T-helper 1 cell treated with Interleukin-12 subunit alpha and Interleukin-12 subunit beta and Interleukin-4 antibody, amounts not matched to agents 30 ng/mL and 1 ng/mL, for 36 hours (primary cell): ENCODE measurements around the gene STON2. TPM values are rescaled to one million over a fixed set of nuclear protein-coding genes. Genes with fewer than 3 reads are reported as not detected.
"Not testable (repeated sequence)": the region's sequence is repeated elsewhere in the genome, so short reads cannot be mapped to it uniquely, and the experiment has no call there.

ENCODE experiments used
- intact Hi-C: fragments of 100-400 bp; cut with micrococcal nuclease; formaldehyde crosslinking; loops from one replicate; pipeline ENCODE4 v1.15.1; 2024
- total RNA-seq: library from RNA; stranded (reverse); gene quantifications from 2 replicates; pipeline ENCODE4 v1.2.3, GENCODE V29; 2022

STON2 gene
- total RNA-seq, 1 donor from 2014 or later = 1.5 TPM

GRCh38 chr14:81269979-81270375, 130.1 kb downstream of the STON2 start:
- intact Hi-C loops = loop anchor here (1.0 to 2.0 kb wide), 3 partner anchors 51 to 194 kb away; no protein-coding TSS in a partner anchor

DNA sequence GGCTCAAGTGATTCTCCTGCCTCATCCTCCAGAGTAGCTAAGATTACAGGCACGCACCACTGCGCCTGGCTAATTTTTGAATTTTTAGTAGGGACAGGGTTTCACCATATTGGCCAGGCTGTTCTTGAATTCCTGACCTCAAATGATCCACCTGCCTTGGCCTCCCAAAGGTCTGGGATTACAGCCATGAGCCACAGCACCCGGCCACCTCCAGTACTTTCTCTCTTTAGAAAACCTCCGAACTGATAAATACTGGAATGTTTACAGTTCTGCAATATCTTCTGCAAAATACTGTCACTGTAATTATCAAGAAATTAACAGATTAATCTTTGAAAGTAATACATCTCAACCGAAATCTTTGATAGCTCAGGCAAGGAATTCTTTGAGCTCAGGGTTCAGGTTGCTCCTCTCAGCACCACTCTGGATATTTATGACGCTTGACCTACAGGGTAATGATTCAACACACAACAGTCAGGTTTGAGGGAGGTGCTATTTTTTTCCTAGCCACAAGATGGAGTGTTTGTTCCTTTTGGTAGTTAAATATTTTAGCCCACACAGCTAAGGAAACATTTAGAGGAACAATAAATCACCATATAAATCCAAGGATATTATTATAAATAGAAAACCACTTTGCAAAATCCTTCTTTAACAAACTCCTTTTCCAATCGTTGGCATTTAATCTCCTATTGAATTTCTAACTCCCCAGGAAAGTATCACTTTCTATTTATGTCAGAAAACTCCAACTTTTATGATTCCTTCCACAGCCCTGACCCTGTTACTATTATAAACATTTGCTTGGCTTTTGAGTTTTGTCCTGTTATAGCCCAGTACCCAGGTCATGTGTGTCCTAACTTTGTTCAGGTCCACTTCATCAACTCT, 130.8 kb downstream of the STON2 start:
- intact Hi-C loops = loop anchor here (1.0 to 2.0 kb wide), 3 partner anchors 51 to 195 kb away; no protein-coding TSS in a partner anchor

DNA sequence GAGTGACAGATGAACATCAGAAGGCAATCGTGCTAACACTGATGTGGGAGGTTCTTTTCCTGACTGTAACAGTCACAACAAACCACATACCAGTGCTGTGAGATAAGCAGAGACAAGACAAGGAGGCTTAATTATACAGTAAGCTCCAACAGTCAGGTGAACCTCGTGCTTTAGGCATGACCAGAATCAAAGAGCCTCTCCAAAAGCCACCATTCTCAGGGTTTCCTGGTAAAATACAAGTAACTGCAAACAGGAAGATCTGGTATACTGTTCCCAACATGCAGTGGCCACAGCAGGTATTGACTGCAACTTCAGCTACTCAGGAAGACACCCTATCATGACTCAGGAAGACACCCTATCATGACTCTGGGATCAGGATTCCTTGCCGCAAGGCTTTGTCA, 132.1 kb downstream of the STON2 start:
- intact Hi-C loops = loop anchor here (2.0 kb wide), 1 partner anchor 49 kb away; no protein-coding TSS in a partner anchor

DNA sequence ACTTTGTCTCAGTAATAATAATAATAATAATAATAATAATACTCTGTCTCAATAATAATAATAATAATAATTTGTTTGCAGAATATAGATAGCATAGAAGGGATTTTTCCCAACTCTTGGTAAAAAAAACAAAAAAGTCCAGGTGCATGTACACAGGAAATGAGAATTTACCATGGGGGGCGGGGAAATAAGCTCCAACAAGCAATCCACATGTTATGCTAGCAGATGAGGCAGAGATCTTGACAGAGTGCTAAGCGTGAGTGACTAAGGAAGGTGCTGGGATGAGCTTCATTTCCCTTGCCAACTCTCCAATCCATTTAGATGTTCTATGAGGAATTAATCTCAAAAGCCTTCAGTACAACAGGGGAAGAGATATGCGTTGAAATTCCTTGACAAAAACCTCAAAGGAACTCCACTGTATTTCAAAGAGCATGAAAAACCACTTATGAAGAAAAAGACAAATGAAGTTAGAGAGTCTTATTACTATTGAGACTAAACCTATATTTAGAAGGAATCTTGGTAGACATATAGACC, 134.4 kb downstream of the STON2 start:
- intact Hi-C loops = no loop called here

- intact Hi-C loops = no loop called here
Observed at GRCh38 chr14:81264671-81265070, 135.5 kb downstream of the STON2 start.

- intact Hi-C loops = no loop called here
Observed at GRCh38 chr14:81263777-81264410, 136.2 kb downstream of the STON2 start.

DNA sequence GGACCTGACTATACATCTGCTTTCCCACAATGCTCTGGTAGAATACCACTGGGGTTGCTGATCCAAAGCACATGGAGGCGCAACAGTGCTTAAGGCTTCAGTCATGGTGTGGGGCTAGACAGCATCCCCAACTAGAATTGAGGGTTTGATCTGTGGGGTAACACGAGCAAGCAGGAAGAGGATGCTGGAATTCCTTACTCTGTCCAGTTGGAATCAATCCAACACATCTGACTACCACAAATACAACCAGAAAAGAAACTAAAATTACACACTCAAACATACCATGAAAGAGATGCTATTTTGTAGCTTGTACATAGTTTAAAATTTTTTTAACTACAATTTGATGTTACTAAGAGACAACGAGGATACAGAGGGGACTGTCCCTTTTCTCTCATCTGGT, 138.9 kb downstream of the STON2 start:
- intact Hi-C loops = no loop called here

DNA sequence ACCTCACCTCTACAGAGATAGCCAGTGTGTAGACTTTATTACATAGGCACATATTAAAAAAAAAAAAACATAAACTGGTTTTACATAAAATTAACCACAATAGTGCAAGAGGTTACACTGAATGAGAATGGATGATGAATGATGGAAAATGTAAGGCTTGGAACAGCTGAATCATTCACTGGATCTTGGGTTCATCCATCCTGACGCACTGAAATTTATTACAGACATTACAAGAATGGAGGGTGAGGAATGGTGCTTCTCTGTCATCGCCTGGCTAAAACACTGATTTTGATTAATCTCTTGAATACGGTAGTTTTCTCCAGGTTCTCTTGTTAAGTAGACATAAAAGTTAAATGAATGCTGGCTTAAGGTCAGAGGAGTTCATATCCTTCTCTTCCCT, 139.4 kb downstream of the STON2 start:
- intact Hi-C loops = no loop called here

- intact Hi-C loops = no loop called here
Observed at GRCh38 chr14:81256289-81256960, 143.7 kb downstream of the STON2 start.

DNA sequence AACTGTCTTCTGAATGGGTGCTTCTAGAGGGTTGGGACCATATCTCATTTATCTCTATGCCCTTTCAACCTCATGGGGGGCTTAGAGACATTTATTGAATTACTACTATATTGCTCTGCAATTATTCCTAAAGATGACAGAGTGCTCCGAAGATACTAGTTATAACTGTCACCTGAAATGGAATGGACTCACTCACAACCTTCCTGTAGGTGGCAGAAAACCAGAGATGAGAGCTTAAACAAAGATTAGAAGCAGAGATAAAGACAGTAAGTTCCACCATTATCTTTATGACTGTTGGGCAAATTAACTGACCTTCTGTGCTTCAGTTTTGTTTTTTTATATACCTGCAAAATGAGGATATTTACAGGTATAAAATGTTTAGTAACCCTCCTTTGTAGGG, 147.8 kb downstream of the STON2 start:
- intact Hi-C loops = no loop called here

DNA sequence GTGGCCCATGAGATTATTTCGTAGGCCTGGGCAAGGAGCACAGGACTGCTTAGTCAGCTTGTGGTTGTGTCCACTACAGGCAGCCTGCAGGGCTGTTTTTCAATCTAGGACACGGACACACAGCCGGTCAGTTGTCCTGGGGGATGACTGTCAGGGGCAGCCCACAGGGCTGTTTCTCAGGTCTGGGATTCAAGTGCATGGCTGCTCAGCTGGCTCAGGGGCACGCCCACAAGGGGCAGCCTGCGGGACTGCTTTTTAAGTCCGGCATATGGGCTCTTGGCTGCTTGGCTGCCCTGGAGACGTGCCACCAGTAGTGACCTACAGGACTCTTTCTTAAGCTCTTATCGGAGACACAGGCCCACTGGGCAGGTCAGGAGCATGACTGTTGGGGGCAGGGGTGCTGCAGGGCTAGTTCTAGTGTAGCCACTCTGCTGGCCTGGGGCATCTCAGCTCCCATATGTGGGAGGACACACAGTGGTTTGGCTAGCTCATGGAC, 152.8 kb downstream of the STON2 start:
- intact Hi-C loops = no loop called here

- intact Hi-C loops = no loop called here
Observed at GRCh38 chr14:81246461-81247270, 153.5 kb downstream of the STON2 start.

DNA sequence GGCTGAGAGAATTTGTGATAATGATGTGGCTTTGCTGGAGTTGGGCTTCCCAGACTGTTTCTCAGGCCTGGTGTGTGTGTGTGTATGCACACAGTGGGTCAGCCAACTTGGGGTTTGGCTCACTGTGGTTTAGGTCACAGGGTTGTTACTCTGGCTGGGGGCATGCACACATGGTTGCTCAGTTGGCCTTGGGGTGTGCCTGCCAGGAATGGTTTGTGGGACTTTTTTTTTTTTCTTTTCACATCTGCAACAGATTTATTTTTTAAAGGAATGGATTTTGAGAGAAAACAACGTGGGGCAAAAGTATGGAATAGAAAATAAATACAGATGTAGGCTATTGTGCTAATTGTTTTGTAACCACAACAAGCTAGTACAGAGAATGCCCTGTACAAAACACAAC, 154.4 kb downstream of the STON2 start:
- intact Hi-C loops = no loop called here

GRCh38 chr14:81244431-81244830, 155.7 kb downstream of the STON2 start:
- intact Hi-C loops = not testable (repeated sequence)

DNA sequence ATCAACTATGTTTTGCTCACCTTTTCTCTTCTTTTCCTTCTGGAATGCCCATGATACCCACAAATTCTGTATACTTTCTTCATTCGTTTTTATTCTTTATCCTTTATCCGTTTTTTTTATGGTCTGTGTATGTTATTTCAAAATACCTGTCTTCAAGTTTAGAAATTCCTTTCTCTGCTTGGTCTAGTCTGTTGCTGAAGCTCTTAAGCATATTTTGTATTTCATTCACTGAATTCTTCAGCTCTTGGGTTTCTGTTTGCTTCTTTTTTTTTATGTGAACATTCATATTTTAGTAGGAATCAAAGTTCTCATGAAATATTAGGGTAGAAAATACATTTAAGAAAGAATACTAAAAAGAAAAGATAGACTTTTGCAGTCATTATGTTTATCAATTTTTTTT, 156.6 kb downstream of the STON2 start:
- intact Hi-C loops = no loop called here

GRCh38 chr14:81236849-81237248, 163.3 kb downstream of the STON2 start:
- intact Hi-C loops = not testable (repeated sequence)

DNA sequence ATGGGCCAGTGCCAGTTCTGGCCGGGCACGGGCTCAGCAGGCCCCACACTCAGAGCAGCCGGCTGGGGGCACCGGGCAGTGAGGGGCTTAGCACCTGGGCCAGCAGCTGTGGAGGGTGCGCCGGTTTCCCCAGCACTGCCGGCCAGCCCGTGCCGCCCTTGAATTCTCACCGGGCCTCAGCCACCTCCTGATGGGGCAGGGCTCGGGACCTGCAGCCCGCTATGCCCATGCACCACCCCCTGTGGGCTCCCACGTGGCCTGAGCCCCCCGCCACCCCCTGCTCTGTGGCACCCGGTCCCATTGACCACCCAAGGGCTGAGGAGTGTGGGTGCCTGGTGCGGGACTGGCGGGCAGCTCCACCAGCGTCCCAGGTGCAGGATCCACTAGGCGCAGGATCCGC, 164.0 kb downstream of the STON2 start:
- intact Hi-C loops = no loop called here

GRCh38 chr14:81235096-81235495, 165.0 kb downstream of the STON2 start:
- intact Hi-C loops = no loop called here

- intact Hi-C loops = no loop called here
Observed at GRCh38 chr14:81234278-81234677, 165.8 kb downstream of the STON2 start.

DNA sequence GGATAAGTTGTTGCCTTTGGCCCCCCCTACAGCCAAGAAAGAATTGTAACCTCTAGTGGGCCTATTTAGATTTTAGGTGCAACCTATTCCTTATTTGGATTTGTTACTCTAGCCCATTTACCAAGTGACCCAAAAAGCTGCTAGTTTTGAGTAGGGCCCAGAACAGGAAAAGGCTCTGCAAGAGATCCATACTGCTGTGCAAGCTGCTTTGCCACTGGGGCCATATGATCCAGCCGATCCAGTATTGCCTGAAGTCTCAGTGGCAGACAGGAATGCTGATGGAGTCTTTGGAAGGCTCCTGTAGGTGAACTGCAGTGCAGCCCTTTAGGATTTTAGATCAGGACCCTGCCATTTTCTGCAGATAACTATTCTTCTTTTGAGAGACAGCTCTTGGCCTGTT, 166.5 kb downstream of the STON2 start:
- intact Hi-C loops = no loop called here

- intact Hi-C loops = no loop called here
Observed at GRCh38 chr14:81231540-81231939, 168.6 kb downstream of the STON2 start.
